Measurements from ENCODE around the gene S1PR1.

DNA sequence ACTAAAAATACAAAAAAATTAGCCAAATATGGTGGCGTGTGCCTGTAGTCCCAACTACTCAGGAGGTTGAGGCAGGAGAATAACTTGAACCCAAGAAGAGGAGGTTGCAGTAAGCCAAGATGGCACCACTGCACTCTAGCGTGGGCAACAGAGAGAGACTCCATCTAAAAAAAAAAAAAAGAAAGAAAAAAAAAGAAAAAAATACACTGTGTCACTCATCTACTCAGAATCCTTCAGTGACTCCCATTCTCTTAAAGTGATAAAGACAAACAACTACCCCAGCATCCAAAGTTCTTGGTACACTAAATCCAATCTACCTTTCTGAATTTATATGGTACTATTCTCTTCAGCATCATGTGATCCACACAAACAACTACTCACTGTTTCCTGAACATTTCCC is 40.2 kb upstream of the S1PR1 start:
- no peak for TF ChIP-seq POLR2A (IDR thresholded peaks at IDR 0.05)
- TF ChIP-seq, protein P1, sequence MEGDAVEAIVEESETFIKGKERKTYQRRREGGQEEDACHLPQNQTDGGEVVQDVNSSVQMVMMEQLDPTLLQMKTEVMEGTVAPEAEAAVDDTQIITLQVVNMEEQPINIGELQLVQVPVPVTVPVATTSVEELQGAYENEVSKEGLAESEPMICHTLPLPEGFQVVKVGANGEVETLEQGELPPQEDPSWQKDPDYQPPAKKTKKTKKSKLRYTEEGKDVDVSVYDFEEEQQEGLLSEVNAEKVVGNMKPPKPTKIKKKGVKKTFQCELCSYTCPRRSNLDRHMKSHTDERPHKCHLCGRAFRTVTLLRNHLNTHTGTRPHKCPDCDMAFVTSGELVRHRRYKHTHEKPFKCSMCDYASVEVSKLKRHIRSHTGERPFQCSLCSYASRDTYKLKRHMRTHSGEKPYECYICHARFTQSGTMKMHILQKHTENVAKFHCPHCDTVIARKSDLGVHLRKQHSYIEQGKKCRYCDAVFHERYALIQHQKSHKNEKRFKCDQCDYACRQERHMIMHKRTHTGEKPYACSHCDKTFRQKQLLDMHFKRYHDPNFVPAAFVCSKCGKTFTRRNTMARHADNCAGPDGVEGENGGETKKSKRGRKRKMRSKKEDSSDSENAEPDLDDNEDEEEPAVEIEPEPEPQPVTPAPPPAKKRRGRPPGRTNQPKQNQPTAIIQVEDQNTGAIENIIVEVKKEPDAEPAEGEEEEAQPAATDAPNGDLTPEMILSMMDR (IDR thresholded peaks at IDR 0.05 in 4 of 5, conservative IDR thresholded peaks at IDR 0.05 in 1 of 5): no peak

Data from gastrocnemius medialis (tissue), 4 donors.